ENCODE measurements around the gene NUFIP1. TPM values are rescaled to one million over a fixed set of nuclear protein-coding genes. Genes with fewer than 3 reads are reported as not detected.
A peak's percentile ranks its signal among the peaks of the same experiment; 100 is the strongest.

Gene NUFIP1
- total RNA-seq, 1 experiment from 2014 or later, result 12.2 TPM

- Histone ChIP-seq H4K20me1 (ENCODE audit: insufficient read depth) (no peaks in the 10 kb centered on the region), H3K9ac (ENCODE audit: low read length) (no peak overlapping the region), H3K79me2 (ENCODE audit: insufficient read depth, low read length) (no peaks in the 10 kb centered on the region), H2AFZ (ENCODE audit: low read depth, low read length, poor library complexity, severe bottlenecking) (no peak overlapping the region), H3K9me2 (ENCODE audit: insufficient read depth) (no peaks in the 10 kb centered on the region), H3K4me2 (ENCODE audit: low read length) (no peak overlapping the region), H3K27ac (ENCODE audit: low read depth, low read length) (no peak overlapping the region), H3K4me1 (ENCODE audit: control insufficient read depth in 1 of 2, insufficient read depth in 2 of 2, low read length in 2 of 2) (peaks cover 0 to 6% of the 10 kb centered on the region in 2 experiments; a peak in 1 of 4 replicates), H3K4me3 (replicated peaks in 1 of 2; ENCODE audit: low read depth in 1 of 2, low read length in 2 of 2) (no peak overlapping the region), H3K36me3 (ENCODE audit: control insufficient read depth in 1 of 2, insufficient read depth in 2 of 2, low read length in 2 of 2) (no peaks in the 10 kb centered on the region), H3K9me3 (ENCODE audit: control insufficient read depth in 1 of 2, insufficient read depth in 1 of 2, low read depth in 1 of 2, low read length in 2 of 2) (no peaks in the 10 kb centered on the region), H3K27me3 (ENCODE audit: insufficient read depth, low read length) (no peaks in the 10 kb centered on the region)
- ChIA-PET RAD21 (ENCODE audit: low non-redundant PET in 1 of 2, low total read pairs in 2 of 2, uncharacterized antibody in 2 of 2, unreplicated experiment in 2 of 2) (no interaction called here), CTCF (no interaction called here), POLR2A (interaction anchor here (0.8 kb wide), 1 partner anchor 240 kb away, joined by 3 read pairs; no protein-coding TSS in a partner anchor)
- intact Hi-C loops (cut with micrococcal nuclease), result no loop called here
- TF ChIP-seq ELF1 (IDR thresholded peaks at IDR 0.05; ENCODE audit: borderline replicate concordance, low read depth) (no peak), RAD21 (IDR thresholded peaks at IDR 0.05; ENCODE audit: low read depth) (0 out of 2 replicates have a peak, but pooled peaks have one; percentile 10), CTCF (IDR thresholded peaks at IDR 0.05 in 2 of 3, conservative IDR thresholded peaks at IDR 0.05 in 1 of 3; ENCODE audit: borderline replicate concordance in 1 of 3, insufficient read depth in 1 of 3, low read depth in 2 of 3, low read length in 2 of 3) (0 out of 6 replicates have a peak, but pooled peaks of 1 of the 3 experiments have one; percentile 16), TCF7L2 (IDR thresholded peaks at IDR 0.05; ENCODE audit: borderline replicate concordance, extremely low read depth, insufficient read depth, insufficient read length) (no peak), ZFX (IDR thresholded peaks at IDR 0.05) (no peak)
- TF ChIP-seq, protein P1, sequence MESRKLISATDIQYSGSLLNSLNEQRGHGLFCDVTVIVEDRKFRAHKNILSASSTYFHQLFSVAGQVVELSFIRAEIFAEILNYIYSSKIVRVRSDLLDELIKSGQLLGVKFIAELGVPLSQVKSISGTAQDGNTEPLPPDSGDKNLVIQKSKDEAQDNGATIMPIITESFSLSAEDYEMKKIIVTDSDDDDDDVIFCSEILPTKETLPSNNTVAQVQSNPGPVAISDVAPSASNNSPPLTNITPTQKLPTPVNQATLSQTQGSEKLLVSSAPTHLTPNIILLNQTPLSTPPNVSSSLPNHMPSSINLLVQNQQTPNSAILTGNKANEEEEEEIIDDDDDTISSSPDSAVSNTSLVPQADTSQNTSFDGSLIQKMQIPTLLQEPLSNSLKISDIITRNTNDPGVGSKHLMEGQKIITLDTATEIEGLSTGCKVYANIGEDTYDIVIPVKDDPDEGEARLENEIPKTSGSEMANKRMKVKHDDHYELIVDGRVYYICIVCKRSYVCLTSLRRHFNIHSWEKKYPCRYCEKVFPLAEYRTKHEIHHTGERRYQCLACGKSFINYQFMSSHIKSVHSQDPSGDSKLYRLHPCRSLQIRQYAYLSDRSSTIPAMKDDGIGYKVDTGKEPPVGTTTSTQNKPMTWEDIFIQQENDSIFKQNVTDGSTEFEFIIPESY (IDR thresholded peaks at IDR 0.05; ENCODE audit: extremely low read depth, insufficient replicate concordance, low read length), result no peak
- no TSS peak for BruUV-seq (replicated peaks)
- no peak for ATAC-seq
- DNase-seq (ENCODE audit: low read depth, low spot score), result no peak
Measured at GRCh38 chr13:44932171-44932849, 57.0 kb downstream of the NUFIP1 start.

All from HCT116 (cell line).